Right cardiac atrium (tissue), 5 donors: ENCODE results near the gene HCK. TPM values are rescaled to one million over a fixed set of nuclear protein-coding genes. Genes with fewer than 3 reads are reported as not detected.
"Not testable (repeated sequence)": the region's sequence is repeated elsewhere in the genome, so short reads cannot be mapped to it uniquely, and the experiment has no call there.

ENCODE experiments used
- ATAC-seq, 2 donors: fragments of 200-7000 bp; cut with Tn5 transposase; one replicate each; pipeline versions ENCODE4 v1.8.0 to v1.9.1; 2020; ENCODE audit warnings: moderate library complexity in 2 of 2, mild to moderate bottlenecking in 1 of 2
- DNase-seq, 3 donors: peaks; one replicate each; pipeline ENCODE4 v3.0.0-alpha.2; 2020
- H3K27ac ChIP-seq: one replicate; pipeline ENCODE4 v1.5.1; 2013; ENCODE audit warnings: mild to moderate bottlenecking, low read length, control low read depth, moderate library complexity
- H3K27me3 ChIP-seq: one replicate; pipeline ENCODE4 v1.6.1; 2013; ENCODE audit not compliant: control insufficient read depth, insufficient read depth
- H3K4me1 ChIP-seq: one replicate; pipeline ENCODE4 v1.6.1; 2013; ENCODE audit warnings: low read length; ENCODE audit not compliant: control insufficient read depth, insufficient read depth
- H3K4me3 ChIP-seq: one replicate; pipeline ENCODE4 v1.5.1; 2013; ENCODE audit warnings: low read length, control low read depth
- H3K9me3 ChIP-seq: one replicate; pipeline ENCODE4 v1.6.1; 2013; ENCODE audit warnings: low read length; ENCODE audit not compliant: control insufficient read depth
- WGBS: extraction: QIAGEN DNeasy Blood & Tissue Kit; methylation state at CpG from one replicate; pipeline ENCODE4 v1.1.7; 2013; 5-methylcytosine and 5-hydroxymethylcytosine counted together
- intact Hi-C, 4 donors: fragments of 100-400 bp; cut with DNase I; formaldehyde crosslinking; loops; one replicate each; pipeline versions ENCODE4 v1.11.0 to v1.14.0; 2022 to 2023
- polyA plus RNA-seq: library from polyadenylated mRNA; stranded (reverse); fragments of 200-250 nt; gene quantifications from one replicate; pipeline ENCODE4 v1.2.3, GENCODE V29; 2013
- total RNA-seq, 4 donors: library from RNA; stranded (reverse); fragmentation: NEBNext Ultra II Directional; extraction: Animal tissue kit (Norgen Biotek cat#: 25700); gene quantifications; one replicate each; pipeline ENCODE4 v1.2.1, GENCODE V29; 2021
- donor health status: healthy with polysubstance abuse.
- donor health status: DM: no; HTN: yes; CAD: no.
- donor health status: DM: no; HTN: no; CAD: no.
- donor health status: DM: no; HTN: yes; CAD: no; lungs with severe emphysema.
- donor health status: DM: yes; HTN: yes; CAD: no.

Gene HCK
- total and polyA plus RNA-seq, 5 donors: 2.2 to 9.0 (median 7.4) TPM

DNA sequence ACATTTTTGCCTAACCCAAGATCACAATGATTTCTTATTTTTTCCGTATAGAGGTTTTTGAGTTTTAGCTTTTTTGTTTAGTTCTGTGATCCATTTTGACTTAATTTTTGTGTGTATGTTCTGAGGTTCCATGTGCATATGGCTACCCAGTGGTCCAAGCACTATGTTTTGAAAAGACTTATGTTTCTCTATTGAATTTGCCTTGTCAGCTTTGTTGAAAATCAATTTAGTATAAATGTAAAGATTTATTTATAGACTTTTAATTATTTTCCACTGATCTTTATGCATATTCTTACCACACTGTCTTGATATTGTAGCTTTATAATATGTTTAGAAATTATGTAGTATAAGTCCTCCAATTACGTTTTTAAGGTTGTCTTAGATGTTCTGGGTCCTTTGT, 67.7 kb downstream of the HCK start:
- WGBS: 97% methylated on average over 2 of the region's 2 CpGs
- Histone ChIP-seq H3K9me3 (no peaks in the 10 kb centered on the region), H3K27ac (no peak overlapping the region), H3K27me3 (no peaks in the 10 kb centered on the region), H3K4me1 (peaks cover 3% of the 10 kb centered on the region), H3K4me3 (no peak overlapping the region)
- ATAC-seq: no peak
- no peak for DNase-seq
- intact Hi-C loops: no loop called here

DNA sequence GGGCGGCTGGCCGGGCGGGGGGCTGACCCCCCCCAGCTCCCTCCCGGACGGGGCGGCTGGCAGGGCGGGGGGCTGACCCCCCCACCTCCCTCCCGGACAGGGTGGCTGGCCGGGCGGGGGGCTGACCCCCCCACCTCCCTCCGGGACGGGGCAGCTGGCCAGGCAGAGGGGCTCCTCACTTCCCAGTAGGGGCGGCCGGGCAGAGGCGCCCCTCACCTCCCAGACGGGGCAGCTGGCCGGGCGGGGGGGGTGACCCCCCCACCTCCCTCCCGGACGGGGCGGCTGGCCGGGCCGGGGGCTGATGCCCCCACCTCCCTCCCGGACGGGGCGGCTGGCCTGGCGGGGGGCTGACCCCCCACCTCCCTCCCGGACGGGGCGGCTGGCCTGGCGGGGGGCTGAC, 69.9 kb downstream of the HCK start:
- intact Hi-C loops, H3K4me1 ChIP-seq, H3K27ac ChIP-seq, H3K27me3 ChIP-seq, H3K4me3 ChIP-seq, ATAC-seq, H3K9me3 ChIP-seq: not testable (repeated sequence)
- DNase-seq: peak in 1 of 3 donors; percentile 63
- WGBS: 95% methylated on average over 23 of the region's 31 CpGs

DNA sequence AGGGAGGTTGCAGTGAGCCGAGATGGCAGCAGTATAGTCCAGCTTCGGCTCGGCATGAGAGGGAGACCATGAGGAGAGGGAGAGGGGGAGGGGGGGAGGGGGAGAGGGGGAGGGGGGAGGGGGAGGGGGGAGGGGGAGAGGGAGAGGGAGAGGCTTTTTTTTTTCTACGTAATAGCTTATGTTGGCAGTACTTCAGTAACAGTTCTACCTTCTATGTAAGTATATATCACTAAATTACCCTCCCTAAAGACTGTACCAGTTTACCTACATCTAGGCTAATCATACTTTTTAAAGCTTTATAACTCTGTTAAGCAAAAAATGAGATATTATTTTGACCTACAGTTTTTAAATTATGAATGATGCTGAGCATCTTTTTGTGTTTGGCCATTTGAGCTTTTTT, 71.0 kb downstream of the HCK start:
- H3K9me3 ChIP-seq: no peaks in the 10 kb centered on the region
- no peaks in the 10 kb centered on the region for H3K27me3 ChIP-seq
- no peak overlapping the region for H3K27ac ChIP-seq
- no peak for ATAC-seq
- intact Hi-C loops: no loop called here
- H3K4me1 ChIP-seq: no peaks in the 10 kb centered on the region
- WGBS: 81% methylated on average over 1 of the region's 4 CpGs
- no peak overlapping the region for H3K4me3 ChIP-seq
- DNase-seq: no peak

DNA sequence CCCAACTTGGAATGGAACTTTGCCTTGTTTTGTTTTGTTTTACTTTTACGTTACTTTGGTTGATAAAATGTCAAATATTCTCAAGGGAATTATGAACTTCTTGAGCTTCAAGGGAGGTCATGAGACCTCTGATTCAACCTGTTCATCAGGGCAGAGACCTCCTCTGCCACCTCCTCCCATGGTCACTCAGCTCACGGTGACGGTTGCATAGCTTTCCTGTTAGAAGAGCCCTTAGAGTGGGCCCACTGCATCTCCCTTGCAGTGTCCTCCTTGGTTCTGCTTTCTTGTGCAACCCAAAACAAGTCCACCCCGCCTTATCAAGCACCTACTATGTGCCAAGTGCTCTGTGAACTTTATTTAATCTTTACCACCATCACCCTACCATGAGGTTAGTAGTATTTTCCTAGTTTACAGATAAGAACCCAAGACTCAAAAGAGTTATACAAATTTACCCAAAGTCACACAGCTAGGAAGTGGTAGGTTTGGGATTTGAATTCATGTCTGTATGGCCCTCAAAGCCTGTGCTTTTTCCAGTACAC, 72.9 kb downstream of the HCK start:
- H3K4me3 ChIP-seq: no peak overlapping the region
- no peak for DNase-seq
- no peak for ATAC-seq
- intact Hi-C loops: no loop called here
- H3K27me3 ChIP-seq: no peaks in the 10 kb centered on the region
- no peaks in the 10 kb centered on the region for H3K9me3 ChIP-seq
- WGBS: 92% methylated on average over 4 of the region's 4 CpGs
- H3K4me1 ChIP-seq: no peaks in the 10 kb centered on the region
- no peak overlapping the region for H3K27ac ChIP-seq

DNA sequence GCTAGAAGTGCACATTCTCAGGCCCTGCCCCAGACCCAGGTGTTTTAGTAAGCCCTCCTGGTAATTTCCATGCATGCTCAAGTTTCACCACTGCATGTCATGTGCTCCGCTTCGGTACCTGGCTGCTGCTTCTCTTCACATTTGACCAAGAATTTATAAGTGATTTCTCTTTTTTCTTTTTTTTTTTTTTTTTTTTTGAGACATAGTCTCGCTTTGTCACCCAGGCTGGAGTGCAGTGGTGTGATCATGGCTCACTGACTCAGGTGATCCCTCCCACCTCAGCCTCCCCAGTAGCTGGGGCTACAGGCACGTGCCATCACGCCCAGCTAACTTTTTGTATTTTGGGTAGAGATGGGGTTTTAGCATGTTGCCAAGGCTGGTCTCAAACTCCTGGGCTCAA, 73.5 kb downstream of the HCK start:
- Histone ChIP-seq H3K4me1 (no peaks in the 10 kb centered on the region), H3K27ac (no peak overlapping the region), H3K9me3 (no peaks in the 10 kb centered on the region), H3K4me3 (no peak overlapping the region), H3K27me3 (no peaks in the 10 kb centered on the region)
- ATAC-seq: no peak
- no peak for DNase-seq
- intact Hi-C loops: no loop called here
- WGBS: 95% methylated on average over 5 of the region's 5 CpGs

DNA sequence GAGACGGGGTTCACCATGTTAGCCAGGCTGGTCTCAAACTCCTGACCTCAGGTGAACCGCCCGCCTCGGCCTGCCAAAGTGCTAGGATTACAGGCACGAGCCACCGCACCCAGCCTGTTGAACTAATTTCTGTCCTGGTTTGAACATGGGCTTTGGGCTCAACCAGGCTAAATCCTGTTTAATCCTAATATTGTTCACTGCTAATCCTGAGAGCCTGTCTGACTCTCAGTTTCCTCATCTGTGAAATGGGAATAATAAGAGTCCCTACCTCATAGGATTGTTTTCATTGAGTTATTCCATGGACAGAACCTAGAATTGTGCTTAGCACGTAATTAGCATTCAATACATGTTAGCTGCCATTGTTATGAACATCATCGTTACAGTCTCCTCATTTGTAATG, 74.9 kb downstream of the HCK start:
- ATAC-seq: no peak
- DNase-seq: no peak
- intact Hi-C loops: no loop called here
- Histone ChIP-seq H3K27me3 (no peaks in the 10 kb centered on the region), H3K4me1 (no peaks in the 10 kb centered on the region), H3K27ac (no peak overlapping the region), H3K4me3 (no peak overlapping the region), H3K9me3 (no peaks in the 10 kb centered on the region)
- 85% methylated on average over 8 of the region's 8 CpGs for WGBS

DNA sequence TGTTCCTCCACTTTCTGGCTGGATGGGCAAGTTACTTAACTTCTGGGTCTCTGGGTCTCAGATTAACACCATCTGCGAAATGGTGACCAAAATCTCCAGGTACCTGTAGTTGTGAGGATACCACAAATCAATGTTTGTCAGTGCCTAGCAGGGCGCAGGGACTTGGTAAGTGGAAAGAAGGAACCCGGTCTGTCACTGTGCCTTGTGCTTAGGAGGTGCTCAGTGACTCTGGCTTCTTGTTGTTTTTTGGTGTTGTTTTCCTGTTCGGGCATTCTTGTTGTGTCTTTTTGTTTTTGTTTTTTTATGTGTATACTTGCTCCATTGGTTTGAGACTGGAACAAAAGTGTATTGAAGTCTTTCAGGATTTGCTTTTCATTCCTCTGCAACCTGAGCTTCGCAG, 75.3 kb downstream of the HCK start:
- H3K4me3 ChIP-seq: no peak overlapping the region
- H3K27ac ChIP-seq: no peak overlapping the region
- H3K4me1 ChIP-seq: no peaks in the 10 kb centered on the region
- H3K9me3 ChIP-seq: no peaks in the 10 kb centered on the region
- no peak for ATAC-seq
- 95% methylated on average over 5 of the region's 5 CpGs for WGBS
- no peaks in the 10 kb centered on the region for H3K27me3 ChIP-seq
- DNase-seq: no peak
- intact Hi-C loops: no loop called here

DNA sequence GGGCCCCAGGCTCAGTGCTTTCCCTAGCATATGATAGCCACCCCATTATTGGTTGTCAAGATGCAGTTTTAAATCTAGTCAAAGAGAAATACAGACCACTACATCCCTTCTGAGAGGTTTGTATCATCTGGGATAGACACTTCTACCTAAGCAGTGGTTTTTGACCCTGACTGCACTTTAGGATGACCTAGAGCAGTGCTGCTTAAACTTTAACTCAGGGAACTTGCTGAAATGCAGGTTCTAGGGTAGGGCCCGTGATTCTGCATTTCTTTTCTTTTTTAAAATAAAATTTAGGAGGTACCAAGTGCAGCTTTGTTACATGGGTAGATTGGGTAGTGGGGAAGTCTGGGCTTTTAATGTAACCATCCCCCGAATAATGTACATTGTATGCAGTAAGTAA, 76.1 kb downstream of the HCK start:
- intact Hi-C loops: no loop called here

DNA sequence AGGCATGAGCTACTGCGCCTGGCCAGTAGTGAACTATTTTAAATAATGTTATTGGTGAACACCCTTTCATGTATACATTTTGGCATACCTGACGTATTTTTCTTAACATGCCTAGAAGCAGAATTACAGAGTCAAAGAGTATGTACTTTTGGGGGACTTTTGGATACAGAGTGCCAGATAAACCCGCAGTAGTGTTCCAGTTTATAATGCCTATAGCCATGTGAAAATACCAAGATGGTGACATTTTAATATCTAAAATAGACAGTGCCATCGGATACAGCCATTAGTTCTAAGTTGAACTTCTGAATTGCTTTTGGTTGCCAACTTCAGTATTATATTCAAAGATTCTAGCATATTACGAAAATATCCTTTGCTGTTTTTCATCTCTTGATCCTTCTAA, 77.8 kb downstream of the HCK start:
- no peak for ATAC-seq
- 94% methylated on average over 5 of the region's 5 CpGs for WGBS
- intact Hi-C loops: no loop called here

More for the DNA sequence above, 76.1 kb downstream of the HCK start:
- no peaks in the 10 kb centered on the region for H3K9me3 ChIP-seq
- H3K27ac ChIP-seq: no peak overlapping the region
- no peaks in the 10 kb centered on the region for H3K27me3 ChIP-seq
- DNase-seq: no peak
- H3K4me1 ChIP-seq: no peaks in the 10 kb centered on the region
- 95% methylated on average over 2 of the region's 2 CpGs for WGBS
- H3K4me3 ChIP-seq: no peak overlapping the region
- no peak for ATAC-seq

DNA sequence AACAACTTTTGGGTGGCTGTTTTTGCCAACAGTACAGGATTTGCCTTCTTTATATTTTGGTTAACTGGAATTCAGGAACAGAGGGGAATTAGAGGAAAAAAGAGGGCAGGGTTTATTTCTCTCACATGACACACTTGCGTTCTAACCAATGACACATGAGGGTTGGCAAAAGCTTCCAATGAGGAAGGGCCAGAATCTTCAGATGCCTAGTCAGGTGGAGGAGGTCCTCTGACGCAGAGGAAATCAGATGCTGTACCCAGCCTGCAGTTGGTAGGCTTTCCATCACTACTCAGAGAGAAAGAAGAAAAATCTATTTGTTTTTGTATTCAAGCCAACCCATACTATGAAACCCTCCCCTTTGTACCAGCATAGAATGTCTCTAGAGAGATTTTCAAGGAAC, 78.3 kb downstream of the HCK start:
- ATAC-seq (no peak), DNase-seq (no peak)
- Histone ChIP-seq H3K4me3 (no peak overlapping the region), H3K27me3 (no peaks in the 10 kb centered on the region), H3K4me1 (no peaks in the 10 kb centered on the region), H3K27ac (no peak overlapping the region), H3K9me3 (no peaks in the 10 kb centered on the region)
- WGBS: 41% methylated on average over 2 of the region's 2 CpGs
- intact Hi-C loops: no loop called here

More for the DNA sequence above, 77.8 kb downstream of the HCK start:
- Histone ChIP-seq H3K27ac (no peak overlapping the region), H3K27me3 (no peaks in the 10 kb centered on the region), H3K4me3 (no peak overlapping the region), H3K4me1 (no peaks in the 10 kb centered on the region), H3K9me3 (no peaks in the 10 kb centered on the region)
- no peak for DNase-seq

DNA sequence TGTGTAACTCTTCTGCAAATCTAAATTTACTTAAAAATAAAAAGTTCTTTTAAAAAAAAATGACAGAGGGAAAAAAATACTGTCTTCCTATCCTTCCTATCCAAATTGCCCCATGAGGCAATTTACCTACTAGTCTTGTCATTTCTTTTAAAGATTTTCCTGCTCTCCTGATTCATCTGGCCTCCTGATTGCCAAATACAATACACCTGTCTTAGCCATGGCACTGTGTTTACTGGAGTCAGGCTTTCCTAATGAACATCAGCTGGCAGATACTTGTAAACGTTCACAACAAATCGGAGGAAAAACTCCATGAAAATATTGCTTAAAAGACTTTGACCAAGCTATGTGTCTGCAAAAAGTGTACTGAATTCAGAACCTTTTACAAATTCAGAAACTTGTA, 78.9 kb downstream of the HCK start:
- no peaks in the 10 kb centered on the region for H3K4me1 ChIP-seq
- no peaks in the 10 kb centered on the region for H3K9me3 ChIP-seq
- H3K27ac ChIP-seq: no peak overlapping the region
- no peaks in the 10 kb centered on the region for H3K27me3 ChIP-seq
- 35% methylated on average over 2 of the region's 2 CpGs for WGBS
- ATAC-seq: no peak
- DNase-seq: no peak
- intact Hi-C loops: no loop called here
- no peak overlapping the region for H3K4me3 ChIP-seq

DNA sequence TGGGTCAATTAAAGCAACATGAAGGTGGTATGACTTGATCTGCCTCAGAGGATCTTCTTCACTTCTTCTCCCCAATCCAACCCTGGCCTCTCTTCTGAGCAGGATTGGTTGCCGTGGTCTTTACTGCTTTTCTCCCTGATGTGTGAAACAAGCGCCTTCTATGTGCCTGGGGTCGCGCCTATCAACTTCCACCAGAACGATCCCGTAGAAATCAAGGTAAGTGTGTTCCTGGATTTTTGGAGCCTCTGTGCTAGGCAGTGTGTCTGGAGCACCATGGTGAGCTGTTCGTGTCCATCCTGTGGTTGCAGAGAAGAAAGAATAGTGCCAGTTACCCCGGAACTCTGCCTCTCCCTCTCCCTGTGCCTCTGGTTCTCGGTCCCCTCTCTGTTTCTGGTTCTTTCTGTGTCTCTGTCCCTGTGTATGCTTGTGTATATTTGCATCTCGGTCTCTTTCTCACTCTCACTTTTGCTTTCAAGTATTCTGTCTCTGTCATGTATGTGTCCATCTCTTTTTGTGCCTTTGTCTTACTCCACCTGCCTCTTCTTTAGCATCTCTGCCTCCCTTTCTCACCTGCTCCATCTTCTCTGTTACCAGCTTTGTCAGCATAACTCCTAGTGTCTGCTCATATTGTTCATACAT, 81.0 kb downstream of the HCK start:
- 95% methylated on average over 10 of the region's 10 CpGs for WGBS
- Histone ChIP-seq H3K4me1 (no peaks in the 10 kb centered on the region), H3K27me3 (no peaks in the 10 kb centered on the region), H3K4me3 (no peak overlapping the region), H3K9me3 (no peaks in the 10 kb centered on the region), H3K27ac (no peak overlapping the region)
- intact Hi-C loops: no loop called here
- DNase-seq (no peak), ATAC-seq (no peak)
